GM12878 (cell line): ENCODE results near the gene C7orf33.

Experiments used
- CBFB ChIP-seq: IDR thresholded peaks from 2 replicates; pipeline ENCODE4 v1.6.1; 2016; ENCODE audit warnings: antibody characterized with exemption, low read depth
- CTCF ChIP-seq, 3 experiments: IDR thresholded peaks in 2 of 3; conservative IDR thresholded peaks in 1 of 3; 2 replicates each; pipeline ENCODE4 v1.5.1; 2011; ENCODE audit warnings: low read depth in 3 of 3, low read length in 3 of 3, mild to moderate bottlenecking in 3 of 3, control low read depth in 2 of 3, moderate library complexity in 2 of 3, inconsistent platforms in 1 of 3, mixed read lengths in 1 of 3; ENCODE audit not compliant: control insufficient read depth in 2 of 3, insufficient read depth in 1 of 3; ENCODE audit errors: extremely low read depth in 1 of 3
- SIN3A ChIP-seq: IDR thresholded peaks from 2 replicates; pipeline ENCODE4 v1.6.1; 2012; ENCODE audit warnings: low read depth, low read length, improper control_type of control experiment
- SPI1 ChIP-seq: IDR thresholded peaks from 2 replicates; pipeline ENCODE4 v1.6.1; 2011; ENCODE audit warnings: low read depth, mild to moderate bottlenecking, low read length, moderate library complexity, borderline replicate concordance; ENCODE audit not compliant: insufficient read depth

- TF ChIP-seq CTCF (IDR thresholded peaks at IDR 0.05 in 2 of 3, conservative IDR thresholded peaks at IDR 0.05 in 1 of 3; ENCODE audit: control insufficient read depth in 2 of 3, extremely low read depth in 1 of 3, insufficient read depth in 1 of 3, low read depth in 3 of 3, low read length in 3 of 3) (no peak), SPI1 (no peak), SIN3A (no peak), CBFB (no peak)
Measured at GRCh38 chr7:148598351-148598750, 7.8 kb downstream of the C7orf33 start.
